Measurements from ENCODE around the gene IGSF10.
A peak's percentile ranks its signal among the peaks of the same experiment; 100 is the strongest.
"Not testable (repeated sequence)": the region's sequence is repeated elsewhere in the genome, so short reads cannot be mapped to it uniquely, and the experiment has no call there.

Gene IGSF10, protein sequence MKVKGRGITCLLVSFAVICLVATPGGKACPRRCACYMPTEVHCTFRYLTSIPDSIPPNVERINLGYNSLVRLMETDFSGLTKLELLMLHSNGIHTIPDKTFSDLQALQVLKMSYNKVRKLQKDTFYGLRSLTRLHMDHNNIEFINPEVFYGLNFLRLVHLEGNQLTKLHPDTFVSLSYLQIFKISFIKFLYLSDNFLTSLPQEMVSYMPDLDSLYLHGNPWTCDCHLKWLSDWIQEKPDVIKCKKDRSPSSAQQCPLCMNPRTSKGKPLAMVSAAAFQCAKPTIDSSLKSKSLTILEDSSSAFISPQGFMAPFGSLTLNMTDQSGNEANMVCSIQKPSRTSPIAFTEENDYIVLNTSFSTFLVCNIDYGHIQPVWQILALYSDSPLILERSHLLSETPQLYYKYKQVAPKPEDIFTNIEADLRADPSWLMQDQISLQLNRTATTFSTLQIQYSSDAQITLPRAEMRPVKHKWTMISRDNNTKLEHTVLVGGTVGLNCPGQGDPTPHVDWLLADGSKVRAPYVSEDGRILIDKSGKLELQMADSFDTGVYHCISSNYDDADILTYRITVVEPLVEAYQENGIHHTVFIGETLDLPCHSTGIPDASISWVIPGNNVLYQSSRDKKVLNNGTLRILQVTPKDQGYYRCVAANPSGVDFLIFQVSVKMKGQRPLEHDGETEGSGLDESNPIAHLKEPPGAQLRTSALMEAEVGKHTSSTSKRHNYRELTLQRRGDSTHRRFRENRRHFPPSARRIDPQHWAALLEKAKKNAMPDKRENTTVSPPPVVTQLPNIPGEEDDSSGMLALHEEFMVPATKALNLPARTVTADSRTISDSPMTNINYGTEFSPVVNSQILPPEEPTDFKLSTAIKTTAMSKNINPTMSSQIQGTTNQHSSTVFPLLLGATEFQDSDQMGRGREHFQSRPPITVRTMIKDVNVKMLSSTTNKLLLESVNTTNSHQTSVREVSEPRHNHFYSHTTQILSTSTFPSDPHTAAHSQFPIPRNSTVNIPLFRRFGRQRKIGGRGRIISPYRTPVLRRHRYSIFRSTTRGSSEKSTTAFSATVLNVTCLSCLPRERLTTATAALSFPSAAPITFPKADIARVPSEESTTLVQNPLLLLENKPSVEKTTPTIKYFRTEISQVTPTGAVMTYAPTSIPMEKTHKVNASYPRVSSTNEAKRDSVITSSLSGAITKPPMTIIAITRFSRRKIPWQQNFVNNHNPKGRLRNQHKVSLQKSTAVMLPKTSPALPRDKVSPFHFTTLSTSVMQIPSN (N-terminal part only)
- total RNA-seq, result 0 to 4.0 (median 0.18) reads per million in 17 experiments

DNA sequence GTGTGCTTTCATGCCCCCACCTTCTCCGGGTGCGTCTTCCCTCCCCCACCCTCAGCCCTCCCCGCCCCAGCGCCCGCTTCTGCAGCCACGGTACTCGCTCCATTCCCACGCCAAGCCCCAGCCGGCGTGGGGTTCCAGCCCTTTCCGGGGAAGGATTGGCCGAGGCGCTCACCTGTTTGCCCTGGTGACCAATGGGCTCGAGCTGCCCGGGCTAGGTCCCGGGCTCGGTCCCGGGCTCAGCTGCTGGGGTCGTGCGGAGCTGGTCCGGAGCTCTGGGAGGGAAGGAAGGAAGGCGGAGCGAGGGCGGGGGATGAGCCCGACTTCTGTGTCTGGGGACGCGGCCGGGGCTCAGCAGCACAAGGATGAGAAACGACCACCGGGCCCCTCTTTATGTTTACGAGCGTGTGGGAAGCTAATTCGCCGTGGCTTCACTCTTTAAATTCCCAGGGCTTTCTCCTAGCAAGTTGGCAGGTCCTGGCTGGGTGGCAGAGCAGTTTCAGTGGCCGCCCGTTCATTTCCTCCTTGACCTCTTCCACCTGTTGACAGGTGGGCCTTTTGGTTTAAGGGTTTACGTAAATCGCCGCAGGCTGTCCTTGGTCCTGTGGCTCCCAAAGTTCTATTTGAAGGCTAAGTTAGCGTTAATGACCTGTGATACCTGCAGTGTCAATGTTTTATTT is at the start of gene IGSF10:
Gene IGSF10, minus strand, starts transcription at position 288 of the 677 bp plus-strand sequence. CDS start 2,352 bp downstream, outside the sequence.
- DNase-seq, result peak in 1 of 4 experiments; percentile 17

DNA sequence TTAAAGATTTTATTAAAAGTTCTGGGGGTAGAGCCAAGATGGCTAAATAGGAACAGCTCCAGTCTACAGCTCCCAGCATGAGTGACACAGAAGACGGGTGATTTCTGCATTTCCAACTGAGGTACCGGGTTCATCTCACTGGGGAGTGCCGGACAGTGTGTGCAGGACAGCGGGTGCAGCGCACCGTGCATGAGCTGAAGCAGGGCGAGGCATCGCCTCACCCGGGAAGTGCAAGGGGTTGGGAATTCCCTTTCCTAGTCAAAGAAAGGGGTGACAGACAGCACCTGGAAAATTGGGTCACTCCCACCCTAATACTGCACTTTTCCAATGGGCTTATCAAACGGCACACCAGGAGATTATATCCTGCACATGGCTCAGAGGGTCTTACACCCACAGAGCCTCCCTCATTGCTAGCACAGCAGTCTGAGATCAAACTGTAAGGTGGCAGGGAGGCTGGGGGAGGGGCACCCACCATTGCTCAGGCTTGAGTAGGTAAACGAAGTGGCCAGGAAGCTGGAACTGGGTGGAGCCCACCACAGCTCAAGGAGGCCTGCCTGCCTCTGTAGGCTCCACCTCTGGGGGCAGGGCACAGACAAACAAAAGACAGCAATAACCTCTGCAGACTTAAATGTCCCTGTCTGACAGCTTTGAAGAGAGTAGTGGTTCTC is 48.7 kb upstream of the IGSF10 start:
- not testable (repeated sequence) for DNase-seq

DNA sequence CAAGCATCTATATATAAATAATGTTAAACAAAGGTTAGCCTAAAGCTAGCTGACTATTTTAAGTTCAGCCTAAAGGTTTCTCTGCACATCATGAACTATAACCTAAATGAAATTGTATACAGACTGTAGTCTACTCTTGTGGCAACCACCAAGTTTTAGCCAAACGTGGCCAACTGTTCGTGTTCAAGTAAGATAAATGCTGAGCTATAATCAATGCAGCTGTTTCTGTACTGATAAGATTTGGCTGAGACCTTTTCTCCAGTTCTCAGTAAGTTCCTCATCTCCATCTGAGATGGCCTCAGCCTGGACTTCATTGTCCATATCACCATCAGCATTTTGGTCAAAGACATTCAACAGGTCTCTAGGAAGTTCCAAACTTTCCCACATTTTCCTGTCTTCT is 43.7 kb upstream of the IGSF10 start:
- DNase-seq, result no peak

DNA sequence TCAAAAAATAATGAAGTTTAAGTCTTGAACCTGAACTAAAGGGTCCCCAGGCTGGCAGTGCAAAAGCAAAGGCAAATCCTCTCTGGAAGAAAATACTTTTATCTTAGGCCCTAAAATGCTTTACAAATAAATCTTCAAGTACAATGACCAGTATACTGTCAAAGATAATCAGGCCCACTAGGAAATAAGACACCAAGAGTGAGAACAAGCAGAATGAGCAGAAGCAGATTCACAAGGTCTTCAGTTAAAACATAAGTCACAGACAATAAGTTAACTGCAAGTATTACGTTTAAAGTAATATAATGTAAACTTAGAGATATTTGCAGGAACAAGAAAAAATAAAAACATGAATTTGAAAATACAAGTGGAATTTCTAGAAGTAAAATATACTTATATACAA is 42.2 kb upstream of the IGSF10 start:
- no peak for DNase-seq

- no peak for DNase-seq
Observed at GRCh38 chr3:151501923-151502632, 41.2 kb upstream of the IGSF10 start.

- no peak for DNase-seq
Observed at GRCh38 chr3:151501171-151501922, 40.5 kb upstream of the IGSF10 start.

DNA sequence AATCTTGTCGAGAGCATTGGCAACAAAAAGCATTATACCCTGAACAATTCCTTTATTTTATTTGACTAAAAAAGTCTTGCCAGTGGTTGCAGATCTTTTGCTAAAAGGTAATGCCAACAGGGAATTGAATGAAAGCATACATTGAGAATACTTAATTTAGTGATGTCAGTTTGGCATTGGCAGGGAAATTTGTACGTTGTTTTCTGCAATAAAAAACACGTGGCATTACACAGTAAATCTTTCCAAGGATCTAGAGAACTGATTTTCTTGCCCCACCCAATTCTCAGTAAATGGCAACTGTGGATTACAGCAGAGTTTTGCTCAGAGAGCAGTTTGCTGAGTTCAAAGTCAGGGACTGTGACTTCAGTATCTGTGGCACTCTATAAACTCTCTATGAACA is 38.3 kb upstream of the IGSF10 start:
- DNase-seq, result no peak

GRCh38 chr3:151491525-151491924 is 30.7 kb upstream of the IGSF10 start:
- no peak for DNase-seq

DNA sequence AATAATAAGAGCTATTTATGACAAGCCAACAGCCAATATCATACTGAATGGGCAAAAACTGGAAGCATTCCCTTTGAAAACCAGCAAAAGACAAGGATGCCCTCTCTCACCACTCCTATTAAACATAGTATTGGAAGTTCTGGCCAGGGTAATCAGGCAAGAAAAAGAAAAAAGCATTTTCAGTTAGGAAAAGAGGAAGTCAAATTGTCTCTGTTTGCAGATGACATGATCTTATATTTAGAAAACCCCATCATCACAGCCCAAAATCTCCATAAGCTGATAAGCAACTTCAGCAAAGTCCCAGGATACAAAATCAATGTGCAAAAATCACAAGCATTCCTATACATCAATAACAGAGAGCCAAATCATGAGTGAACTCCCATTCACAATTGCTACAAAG is 27.0 kb upstream of the IGSF10 start:
- not testable (repeated sequence) for DNase-seq

DNA sequence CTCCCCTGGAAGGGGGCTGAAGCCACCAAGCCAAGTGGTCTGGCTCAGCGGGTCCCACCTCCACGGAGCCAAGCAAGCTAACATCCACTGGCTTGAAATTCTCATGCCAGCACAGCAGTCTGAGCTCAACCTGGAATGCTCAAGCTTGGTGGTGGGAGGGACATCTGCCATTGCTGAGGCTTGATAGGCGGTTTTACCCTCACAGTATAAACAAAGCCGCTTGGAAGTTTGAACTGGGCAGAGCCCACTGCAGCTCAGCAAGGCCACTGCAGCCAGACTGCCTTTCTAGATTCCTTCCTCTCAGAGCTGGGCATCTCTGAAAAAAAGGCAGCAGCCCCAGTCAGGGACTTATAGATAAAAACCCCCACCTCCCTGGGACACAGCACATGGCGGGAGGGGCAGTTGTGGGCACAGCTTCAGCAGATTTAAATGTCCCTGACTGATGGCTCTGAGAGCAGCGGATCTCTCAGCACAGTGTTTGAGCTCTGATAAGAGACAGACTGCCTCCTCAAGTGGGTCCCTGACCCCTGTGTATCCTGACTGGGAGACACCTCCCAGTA is 23.2 kb upstream of the IGSF10 start:
- DNase-seq, result no peak

DNA sequence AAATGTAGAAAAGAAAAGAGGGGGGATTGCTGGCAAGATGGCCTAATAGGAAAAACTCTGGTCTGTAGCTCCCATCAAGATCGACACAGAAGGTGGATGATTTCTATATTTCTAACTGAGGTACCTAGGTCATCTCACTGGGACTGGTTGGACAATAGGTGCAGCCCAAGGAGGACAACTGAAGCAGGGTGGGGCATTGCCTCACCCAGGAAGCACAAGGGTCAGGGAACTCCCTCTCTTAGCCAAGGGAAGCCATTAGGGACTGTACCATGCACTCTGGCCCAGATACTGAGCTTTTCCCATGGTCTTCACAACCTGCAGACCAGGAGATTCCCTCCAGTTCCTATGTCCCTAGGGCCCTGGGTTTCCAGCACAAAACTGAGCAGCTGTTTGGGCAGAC is 22.6 kb upstream of the IGSF10 start:
- no peak for DNase-seq

DNA sequence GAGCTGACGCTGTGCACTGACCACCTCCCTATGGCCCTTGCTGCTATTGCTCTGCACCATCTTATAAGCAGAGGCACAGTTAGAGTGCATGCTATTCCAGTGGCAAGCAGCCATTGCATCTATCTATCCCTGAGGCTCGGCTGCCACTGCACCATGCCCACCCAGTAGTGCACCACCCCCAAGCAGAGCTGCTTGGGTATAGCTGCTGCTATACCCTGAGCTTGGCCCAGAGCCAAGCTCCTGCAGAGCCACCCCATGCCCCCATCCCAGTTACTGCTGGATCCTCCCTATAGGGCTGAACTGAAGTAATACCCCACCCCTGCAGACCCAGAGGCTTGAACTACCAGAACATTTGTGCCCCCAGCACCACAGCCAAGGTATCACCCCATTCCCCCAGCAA is 19.6 kb upstream of the IGSF10 start:
- DNase-seq, result no peak

- no peak for DNase-seq
Observed at GRCh38 chr3:151479452-151479851, 18.6 kb upstream of the IGSF10 start.

- DNase-seq, result no peak
Observed at GRCh38 chr3:151478335-151478697, 17.5 kb upstream of the IGSF10 start.

- DNase-seq, result no peak
Observed at GRCh38 chr3:151477591-151478334, 16.9 kb upstream of the IGSF10 start.

DNA sequence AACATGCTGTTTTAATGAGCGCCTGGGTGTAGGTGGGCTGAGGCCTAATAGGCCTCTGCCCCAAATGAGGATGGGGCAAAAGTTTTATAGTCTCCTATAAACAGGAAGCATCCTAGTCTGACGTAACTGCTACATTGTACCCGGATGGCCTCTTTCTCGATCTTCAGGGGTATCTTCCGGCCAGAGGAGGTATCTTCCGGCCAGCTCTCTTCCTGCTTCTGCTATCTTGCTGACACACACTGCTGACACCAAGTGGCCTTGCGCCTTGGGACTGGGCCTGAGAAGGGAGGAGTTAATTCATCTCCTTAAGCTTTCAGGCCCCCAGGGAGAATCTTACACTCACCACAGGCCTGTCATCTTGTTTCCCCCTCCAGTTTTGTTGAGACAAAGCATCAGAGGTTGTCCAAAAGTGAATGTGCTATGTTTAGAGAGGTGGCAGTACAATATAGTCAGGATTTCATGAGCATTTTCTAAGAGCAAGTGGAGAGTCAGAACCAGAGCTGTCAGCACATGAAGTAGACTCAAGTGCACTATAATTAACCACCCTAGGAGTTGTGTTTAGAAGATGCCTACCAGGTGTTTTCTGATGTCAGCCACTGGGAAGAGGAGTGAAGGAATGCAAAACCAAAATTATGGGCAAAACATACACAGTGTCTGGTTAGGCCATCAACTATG is 15.6 kb upstream of the IGSF10 start:
- DNase-seq, result no peak

GRCh38 chr3:151468284-151468917 is 7.5 kb upstream of the IGSF10 start:
- peak; percentile 73 to 85 (median 79) for DNase-seq

DNA sequence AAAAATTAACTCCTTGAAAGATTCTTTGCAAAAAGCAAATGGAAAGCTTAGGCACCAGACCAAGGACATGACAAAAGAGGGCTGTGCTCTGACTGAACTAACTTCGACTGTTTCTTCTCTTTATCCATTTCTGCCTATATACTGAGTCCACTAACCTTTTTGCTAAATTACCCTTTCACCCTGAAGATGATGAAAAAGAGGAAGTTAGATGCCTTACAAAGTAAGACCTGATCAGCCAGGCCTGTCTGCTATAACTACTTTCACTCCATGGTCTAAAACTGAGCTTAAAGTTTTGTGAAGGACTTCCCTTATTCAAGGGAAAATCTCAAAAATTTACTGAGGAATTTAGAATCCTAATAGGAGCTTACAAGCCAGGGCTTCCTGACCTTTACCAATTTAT is 6.2 kb upstream of the IGSF10 start:
- peak in 3 of 4 experiments; percentile 4 to 47 (median 35) for DNase-seq

Measured in suppressor macrophage (primary cell).